Stomach (tissue), 4 donors: ENCODE results near the gene STAB1.
A peak's percentile ranks its signal among the peaks of the same experiment; 100 is the strongest.

Experiments
- CTCF ChIP-seq, 7 experiments: fragments of 450-650 bp in 4 of 7; fragments of 200-600 bp in 3 of 7; sonication (generic) in 3 of 7; IDR thresholded peaks; one replicate each; pipeline ENCODE4 v1.5.1; 2016 to 2019; ENCODE audit warnings: antibody characterized with exemption in 7 of 7, control low read depth in 2 of 7, mild to moderate bottlenecking in 1 of 7
- EP300 ChIP-seq: sonication (generic); formaldehyde crosslinking; IDR thresholded peaks from one replicate; pipeline ENCODE4 v1.6.1; 2017; ENCODE audit warnings: antibody characterized with exemption
- POLR2A ChIP-seq, 4 donors: fragments of 450-650 bp; IDR thresholded peaks; one replicate each; pipeline ENCODE4 v1.6.1; 2016; ENCODE audit warnings: antibody characterized with exemption in 4 of 4, control low read depth in 2 of 4, mild to moderate bottlenecking in 1 of 4, moderate library complexity in 1 of 4
- POLR2AphosphoS5 ChIP-seq, 3 donors: sonication (generic); formaldehyde crosslinking; IDR thresholded peaks; one replicate each; pipeline ENCODE4 v1.6.1; 2016; ENCODE audit warnings: antibody characterized with exemption in 3 of 3

- TF ChIP-seq CTCF (IDR thresholded peaks at IDR 0.05): peak in 2 of 7 experiments; percentile 3 to 4
- no peak for TF ChIP-seq POLR2A (IDR thresholded peaks at IDR 0.05)
- TF ChIP-seq EP300: no peak
- TF ChIP-seq POLR2AphosphoS5 (IDR thresholded peaks at IDR 0.05): no peak
Observed at GRCh38 chr3:52472239-52473000, 22.7 kb upstream of the STAB1 start.
